ENCODE measurements around the gene SYCE3. TPM values are rescaled to one million over a fixed set of nuclear protein-coding genes. Genes with fewer than 3 reads are reported as not detected.

SYCE3 gene
- total RNA-seq, 1 experiment from 2014 or later, result not detected

DNA sequence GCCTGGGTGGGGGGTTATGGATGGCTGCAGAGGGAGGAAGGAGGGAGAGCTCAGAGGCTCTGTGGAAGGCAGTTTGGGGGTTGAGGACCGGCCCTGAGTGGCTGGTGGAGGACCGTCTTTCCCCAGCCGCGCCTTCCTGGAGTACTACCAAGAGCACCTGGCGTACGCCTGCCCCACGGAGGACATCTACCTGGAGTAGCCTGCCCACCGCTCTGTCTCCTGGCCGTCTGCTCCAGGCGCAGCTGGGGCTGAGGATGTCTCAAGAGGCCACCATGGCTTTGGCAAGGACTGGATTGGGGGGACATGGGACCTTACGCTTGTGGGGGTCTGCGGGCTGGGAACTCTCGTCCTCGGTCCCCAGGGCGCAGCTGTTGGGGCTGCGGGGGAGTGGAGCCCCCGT lies 47.9 kb upstream of the SYCE3 start:
- POLR2A ChIA-PET, result no interaction called here

DNA sequence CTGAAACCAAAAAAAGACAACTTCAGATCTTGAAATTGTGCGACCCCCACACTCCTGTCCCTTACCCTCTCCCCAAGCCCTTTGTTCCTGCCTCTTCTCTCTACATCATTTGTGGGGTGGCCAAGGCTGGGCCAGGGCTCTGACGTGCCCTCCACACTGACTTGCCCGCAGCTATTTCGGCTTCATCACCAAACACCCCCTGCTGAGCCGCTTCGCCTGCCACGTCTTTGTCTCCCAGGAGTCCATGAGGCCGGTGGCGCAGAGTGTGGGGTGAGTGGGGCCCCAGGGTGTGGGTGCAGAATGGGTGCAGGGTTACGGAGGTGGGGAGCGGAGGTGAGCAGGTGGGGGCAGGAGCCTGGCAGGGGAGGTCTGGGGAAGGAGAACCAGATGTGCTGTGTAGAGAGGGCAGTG lies 47.3 kb upstream of the SYCE3 start:
- Mint-ChIP-seq H3K9me3 (ENCODE audit: unreplicated experiment) (no peaks in the 10 kb centered on the region), H3K4me1 (ENCODE audit: low read depth, unreplicated experiment) (no peaks in the 10 kb centered on the region), H3K36me3 (ENCODE audit: insufficient read depth, unreplicated experiment) (no peaks in the 10 kb centered on the region), H3K27ac (ENCODE audit: unreplicated experiment) (no peak overlapping the region), H3K4me3 (ENCODE audit: unreplicated experiment) (no peak overlapping the region), H3K27me3 (ENCODE audit: insufficient read depth, unreplicated experiment) (peaks cover 3% of the 10 kb centered on the region)
- no peaks in the 10 kb centered on the region for H3K9me3 ChIP-seq
- no peaks in the 10 kb centered on the region for H3K4me1 ChIP-seq
- CTCF ChIA-PET, result interaction anchor here (0.5 kb wide), 1 partner anchor 85 kb away, joined by 4 read pairs; the partner anchor contains the start of gene SCO2
- no peak overlapping the region for H3K4me3 ChIP-seq (ENCODE audit: low read depth, low read length)
- TF ChIP-seq, protein P1, sequence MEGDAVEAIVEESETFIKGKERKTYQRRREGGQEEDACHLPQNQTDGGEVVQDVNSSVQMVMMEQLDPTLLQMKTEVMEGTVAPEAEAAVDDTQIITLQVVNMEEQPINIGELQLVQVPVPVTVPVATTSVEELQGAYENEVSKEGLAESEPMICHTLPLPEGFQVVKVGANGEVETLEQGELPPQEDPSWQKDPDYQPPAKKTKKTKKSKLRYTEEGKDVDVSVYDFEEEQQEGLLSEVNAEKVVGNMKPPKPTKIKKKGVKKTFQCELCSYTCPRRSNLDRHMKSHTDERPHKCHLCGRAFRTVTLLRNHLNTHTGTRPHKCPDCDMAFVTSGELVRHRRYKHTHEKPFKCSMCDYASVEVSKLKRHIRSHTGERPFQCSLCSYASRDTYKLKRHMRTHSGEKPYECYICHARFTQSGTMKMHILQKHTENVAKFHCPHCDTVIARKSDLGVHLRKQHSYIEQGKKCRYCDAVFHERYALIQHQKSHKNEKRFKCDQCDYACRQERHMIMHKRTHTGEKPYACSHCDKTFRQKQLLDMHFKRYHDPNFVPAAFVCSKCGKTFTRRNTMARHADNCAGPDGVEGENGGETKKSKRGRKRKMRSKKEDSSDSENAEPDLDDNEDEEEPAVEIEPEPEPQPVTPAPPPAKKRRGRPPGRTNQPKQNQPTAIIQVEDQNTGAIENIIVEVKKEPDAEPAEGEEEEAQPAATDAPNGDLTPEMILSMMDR (IDR thresholded peaks at IDR 0.05; ENCODE audit: insufficient read depth in 1 of 2, low read depth in 1 of 2, low read length in 1 of 2, severe bottlenecking in 1 of 2, unreplicated experiment in 1 of 2), result no peak
- no peaks in the 10 kb centered on the region for H3K27me3 ChIP-seq (replicated peaks; ENCODE audit: control insufficient read depth, insufficient read depth, low read length)
- POLR2A ChIA-PET, result no interaction called here
- no peaks in the 10 kb centered on the region for H3K36me3 ChIP-seq (ENCODE audit: control insufficient read depth, insufficient read depth, low read length)
- intact Hi-C loops (cut with micrococcal nuclease; ENCODE audit: unreplicated experiment), result no loop called here
- no TSS peak for BruUV-seq (replicated peaks)
- no peak for DNase-seq

More for the DNA sequence above, 47.9 kb upstream of the SYCE3 start:
- BruUV-seq (replicated peaks), result no TSS peak
- Histone ChIP-seq H3K4me3 (ENCODE audit: low read depth, low read length) (no peak overlapping the region), H3K36me3 (ENCODE audit: control insufficient read depth, insufficient read depth, low read length) (no peaks in the 10 kb centered on the region), H3K27me3 (replicated peaks; ENCODE audit: control insufficient read depth, insufficient read depth, low read length) (no peaks in the 10 kb centered on the region), H3K9me3 (no peaks in the 10 kb centered on the region), H3K4me1 (no peaks in the 10 kb centered on the region)
- CTCF ChIA-PET, result no interaction called here
- Mint-ChIP-seq H3K4me3 (ENCODE audit: unreplicated experiment) (no peak overlapping the region), H3K27ac (ENCODE audit: unreplicated experiment) (no peak overlapping the region), H3K9me3 (ENCODE audit: unreplicated experiment) (no peaks in the 10 kb centered on the region), H3K27me3 (ENCODE audit: insufficient read depth, unreplicated experiment) (peaks cover 5% of the 10 kb centered on the region), H3K4me1 (ENCODE audit: low read depth, unreplicated experiment) (no peaks in the 10 kb centered on the region), H3K36me3 (ENCODE audit: insufficient read depth, unreplicated experiment) (no peaks in the 10 kb centered on the region)
- DNase-seq, result no peak
- intact Hi-C loops (cut with micrococcal nuclease; ENCODE audit: unreplicated experiment), result no loop called here
- TF ChIP-seq, protein P1 (IDR thresholded peaks at IDR 0.05; ENCODE audit: insufficient read depth in 1 of 2, low read depth in 1 of 2, low read length in 1 of 2, severe bottlenecking in 1 of 2, unreplicated experiment in 1 of 2), result no peak

DNA sequence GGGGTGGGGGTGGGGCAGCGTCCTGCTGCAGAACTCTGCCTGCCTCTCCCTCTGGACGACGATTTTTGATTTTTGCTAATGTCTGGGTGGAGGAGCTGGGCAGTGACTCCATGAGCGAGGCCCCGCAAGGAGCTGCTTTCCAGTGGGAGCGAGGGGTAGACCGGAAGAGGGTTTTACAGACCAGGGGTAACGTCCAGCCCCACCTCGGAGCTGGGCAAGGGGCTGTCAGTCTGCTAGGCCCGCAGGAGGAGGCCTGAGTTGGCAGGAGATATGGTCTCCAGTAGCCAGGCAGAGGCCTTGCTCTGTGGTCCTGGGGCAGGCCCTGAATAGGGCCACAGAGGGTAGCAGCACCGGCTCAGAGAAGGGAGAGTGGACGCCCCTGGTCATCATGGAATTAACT lies 46.9 kb upstream of the SYCE3 start:
- Histone ChIP-seq H3K36me3 (ENCODE audit: control insufficient read depth, insufficient read depth, low read length) (no peaks in the 10 kb centered on the region), H3K9me3 (no peaks in the 10 kb centered on the region), H3K4me1 (no peaks in the 10 kb centered on the region), H3K27me3 (replicated peaks; ENCODE audit: control insufficient read depth, insufficient read depth, low read length) (no peaks in the 10 kb centered on the region), H3K4me3 (ENCODE audit: low read depth, low read length) (no peak overlapping the region)
- Mint-ChIP-seq H3K36me3 (ENCODE audit: insufficient read depth, unreplicated experiment) (no peaks in the 10 kb centered on the region), H3K4me3 (ENCODE audit: unreplicated experiment) (no peak overlapping the region), H3K27me3 (ENCODE audit: insufficient read depth, unreplicated experiment) (peaks cover 3% of the 10 kb centered on the region), H3K4me1 (ENCODE audit: low read depth, unreplicated experiment) (no peaks in the 10 kb centered on the region), H3K27ac (ENCODE audit: unreplicated experiment) (no peak overlapping the region), H3K9me3 (ENCODE audit: unreplicated experiment) (no peaks in the 10 kb centered on the region)
- TF ChIP-seq, protein P1 (IDR thresholded peaks at IDR 0.05; ENCODE audit: insufficient read depth in 1 of 2, low read depth in 1 of 2, low read length in 1 of 2, severe bottlenecking in 1 of 2, unreplicated experiment in 1 of 2), result no peak
- ChIA-PET POLR2A (no interaction called here), CTCF (interaction anchor here (0.5 kb wide), 1 partner anchor 84 kb away, joined by 4 read pairs; the partner anchor contains the start of gene SCO2)
- no TSS peak for BruUV-seq (replicated peaks)
- intact Hi-C loops (cut with micrococcal nuclease; ENCODE audit: unreplicated experiment), result no loop called here
- no peak for DNase-seq

All from Caco-2 (cell line).